HEK293 (cell line): ENCODE results near the gene PITRM1.

Source experiments
- CTCF ChIA-PET: fragments of 350-600 bp; formaldehyde crosslinking; extraction: SDS; loops from one replicate; lab custom pipeline; 2021; ENCODE audit warnings: antibody characterized with exemption; lab: Yijun Ruan, JAX
- POLR2A ChIA-PET: fragments of 300-600 bp; formaldehyde crosslinking; extraction: SDS; loops from one replicate; lab custom pipeline; 2020; ENCODE audit warnings: antibody characterized with exemption, inconsistent platforms; lab: Yijun Ruan, JAX
- H3K27ac ChIP-seq: fragments of 200-500 bp; sonication (Bioruptor generic); 2 replicates; pipeline ENCODE4 v1.5.1; 2014; ENCODE audit warnings: low read depth, low read length, control low read depth, inconsistent platforms; ENCODE audit errors: extremely low read depth
- H3K36me3 ChIP-seq, 2 experiments: fragments of 200-500 bp in 1 of 2; sonication (Bioruptor generic) in 1 of 2; 1 replicate in 1 of 2; 2 replicates in 1 of 2; pipeline ENCODE4 v1.5.1; 2014 to 2017; ENCODE audit warnings: inconsistent platforms in 2 of 2, low read length in 2 of 2; ENCODE audit not compliant: control insufficient read depth in 2 of 2, insufficient read depth in 1 of 2
- H3K4me1 ChIP-seq: fragments of 200-500 bp; sonication (Bioruptor generic); 2 replicates; pipeline ENCODE4 v1.5.1; 2014; ENCODE audit warnings: mild to moderate bottlenecking, low read length, inconsistent platforms; ENCODE audit not compliant: control insufficient read depth, insufficient read depth
- H3K4me3 ChIP-seq: 2 replicates; pipeline ENCODE4 v1.5.1; 2011; ENCODE audit warnings: low read depth, mild to moderate bottlenecking, control low read depth, low read length, moderate library complexity
- H3K9me3 ChIP-seq: fragments of 200-500 bp; sonication (Bioruptor generic); 2 replicates; pipeline ENCODE4 v1.5.1; 2014; ENCODE audit warnings: low read depth, low read length, inconsistent platforms; ENCODE audit not compliant: control insufficient read depth, insufficient read depth
- HOXA7 ChIP-seq: sonication (generic); formaldehyde crosslinking; IDR thresholded peaks from 2 replicates; pipeline ENCODE4 v1.8.1; 2022; ENCODE audit warnings: missing genetic modification reagents, borderline replicate concordance
- INSM2 ChIP-seq: fragments of 450-650 bp; formaldehyde crosslinking; IDR thresholded peaks from 2 replicates; pipeline ENCODE4 v1.5.1; 2016; ENCODE audit warnings: missing biosample characterization, missing genetic modification characterization
- PRDM4 ChIP-seq: fragments of 450-650 bp; formaldehyde crosslinking; IDR thresholded peaks from 2 replicates; pipeline ENCODE4 v1.5.1; 2017; ENCODE audit warnings: missing biosample characterization, missing genetic modification characterization
- TRIM28 ChIP-seq: IDR thresholded peaks from 2 replicates; pipeline ENCODE4 v1.6.1; 2011; ENCODE audit warnings: low read length, control low read depth, borderline replicate concordance
- ZFP69B ChIP-seq: fragments of 450-650 bp; formaldehyde crosslinking; IDR thresholded peaks from 2 replicates; pipeline ENCODE4 v1.5.1; 2016; ENCODE audit warnings: missing biosample characterization, missing genetic modification characterization
- ZNF112 ChIP-seq: fragments of 450-650 bp; formaldehyde crosslinking; IDR thresholded peaks from 2 replicates; pipeline ENCODE4 v1.5.0; 2017; ENCODE audit warnings: missing biosample characterization, missing genetic modification characterization
- ZNF133 ChIP-seq: fragments of 450-650 bp; formaldehyde crosslinking; IDR thresholded peaks from 2 replicates; pipeline ENCODE4 v1.5.1; 2016; ENCODE audit warnings: missing biosample characterization, missing genetic modification characterization
- ZNF341 ChIP-seq: fragments of 450-650 bp; formaldehyde crosslinking; IDR thresholded peaks from 2 replicates; pipeline ENCODE4; 2016; ENCODE audit warnings: low read depth, missing biosample characterization, missing genetic modification characterization
- ZNF354C ChIP-seq: fragments of 450-650 bp; formaldehyde crosslinking; IDR thresholded peaks from 2 replicates; pipeline ENCODE4 v1.5.1; 2016; ENCODE audit warnings: missing biosample characterization, missing genetic modification characterization, low read depth, borderline replicate concordance
- ZNF362 ChIP-seq: fragments of 450-650 bp; formaldehyde crosslinking; IDR thresholded peaks from 2 replicates; pipeline ENCODE4 v1.5.1; 2016; ENCODE audit warnings: missing biosample characterization, missing genetic modification characterization
- ZNF37A ChIP-seq: fragments of 450-650 bp; IDR thresholded peaks from 2 replicates; pipeline ENCODE4 v1.5.1; 2018; ENCODE audit warnings: missing biosample characterization, missing genetic modification characterization
- ZNF423 ChIP-seq: fragments of 450-650 bp; formaldehyde crosslinking; IDR thresholded peaks from 2 replicates; pipeline ENCODE4 v1.5.1; 2016; ENCODE audit warnings: missing biosample characterization, missing genetic modification characterization
- ZNF654 ChIP-seq: fragments of 450-650 bp; formaldehyde crosslinking; IDR thresholded peaks from 2 replicates; pipeline ENCODE4 v1.5.1; 2016; ENCODE audit warnings: low read depth, missing biosample characterization, missing genetic modification characterization
- ZNF660 ChIP-seq: fragments of 450-650 bp; IDR thresholded peaks from 2 replicates; pipeline ENCODE4 v1.5.1; 2018; ENCODE audit warnings: missing biosample characterization, mild to moderate bottlenecking, missing genetic modification characterization
- ZNF830 ChIP-seq: fragments of 450-650 bp; IDR thresholded peaks from 2 replicates; pipeline ENCODE4 v1.5.0; 2018; ENCODE audit warnings: missing biosample characterization, missing genetic modification characterization, low read depth, mild to moderate bottlenecking, moderate library complexity
- ZXDB ChIP-seq: fragments of 450-650 bp; formaldehyde crosslinking; IDR thresholded peaks from 2 replicates; pipeline ENCODE4 v1.5.1; 2016; ENCODE audit warnings: missing biosample characterization, missing genetic modification characterization
- TF ChIP-seq, protein P1 (sequence below): fragments of 450-650 bp; formaldehyde crosslinking; IDR thresholded peaks from 2 replicates; pipeline ENCODE4 v1.5.1; 2016; ENCODE audit warnings: missing biosample characterization, missing genetic modification characterization
- TF ChIP-seq, protein P2 (sequence below): fragments of 450-650 bp; formaldehyde crosslinking; IDR thresholded peaks from 2 replicates; pipeline ENCODE4 v1.5.1; 2017; ENCODE audit warnings: missing biosample characterization, missing genetic modification characterization

PITRM1 gene

DNA sequence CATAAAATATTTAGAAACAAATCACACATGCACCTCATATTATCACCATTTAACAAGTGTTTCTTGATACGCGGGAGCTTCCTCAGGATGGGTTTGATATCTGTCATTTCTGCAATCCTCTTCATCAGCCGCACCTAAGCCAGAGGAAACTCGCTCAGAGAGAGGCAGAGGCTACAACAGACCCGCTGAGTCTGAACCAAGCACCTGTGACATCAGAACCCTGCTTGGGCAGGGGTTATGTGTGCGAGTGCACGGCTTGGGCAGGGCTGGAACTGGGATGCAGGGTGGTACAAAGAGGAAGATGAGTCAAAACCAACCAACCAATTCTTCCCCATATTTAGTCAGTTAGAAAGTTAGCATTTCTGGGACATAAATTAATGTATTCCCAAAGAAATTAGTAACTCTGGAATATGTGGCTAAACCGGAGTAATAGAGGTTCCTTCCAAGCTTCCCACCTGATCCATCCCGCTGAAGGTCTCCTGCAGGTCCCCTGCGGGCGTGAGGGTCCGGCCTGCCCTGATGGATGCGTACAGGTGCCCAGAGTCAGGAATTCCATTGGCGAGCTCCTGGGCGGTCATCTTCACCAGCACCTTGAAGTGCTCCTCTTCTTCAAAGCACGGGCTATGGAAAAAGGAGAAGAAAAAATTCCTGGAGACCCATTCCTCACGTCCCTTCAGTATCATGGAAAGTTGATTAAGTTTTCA, 25.3 kb downstream of the PITRM1 start:
- H3K4me1 ChIP-seq = no peaks in the 10 kb centered on the region
- H3K4me3 ChIP-seq = no peak overlapping the region
- no peak overlapping the region for H3K27ac ChIP-seq
- no peaks in the 10 kb centered on the region for H3K9me3 ChIP-seq
- CTCF ChIA-PET = no interaction called here
- POLR2A ChIA-PET = no interaction called here
- TF ChIP-seq ZNF830 (tag by site-specific recombination) (no peak), ZFP69B (tag by site-specific recombination) (no peak), ZNF660 (tag by site-specific recombination) (no peak)
- peaks cover 15 to 98% of the 10 kb centered on the region in 2 experiments for H3K36me3 ChIP-seq

GRCh38 chr10:3146289-3146688, 26.3 kb downstream of the PITRM1 start:
- Histone ChIP-seq H3K36me3 (peaks cover 15 to 100% of the 10 kb centered on the region in 2 experiments), H3K9me3 (no peaks in the 10 kb centered on the region), H3K27ac (no peak overlapping the region), H3K4me3 (no peak overlapping the region), H3K4me1 (no peaks in the 10 kb centered on the region)
- no peak for TF ChIP-seq ZNF37A (tag by site-specific recombination)
- TF ChIP-seq, protein P1, sequence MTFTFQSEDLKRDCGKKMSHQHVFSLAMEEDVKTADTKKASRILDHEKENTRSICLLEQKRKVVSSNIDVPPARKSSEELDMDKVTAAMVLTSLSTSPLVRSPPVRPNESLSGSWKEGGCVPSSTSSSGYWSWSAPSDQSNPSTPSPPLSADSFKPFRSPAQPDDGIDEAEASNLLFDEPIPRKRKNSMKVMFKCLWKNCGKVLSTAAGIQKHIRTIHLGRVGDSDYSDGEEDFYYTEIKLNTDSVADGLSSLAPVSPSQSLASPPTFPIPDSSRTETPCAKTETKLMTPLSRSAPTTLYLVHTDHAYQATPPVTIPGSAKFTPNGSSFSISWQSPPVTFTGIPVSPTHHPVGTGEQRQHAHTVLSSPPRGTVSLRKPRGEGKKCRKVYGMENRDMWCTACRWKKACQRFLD (tag by site-specific recombination) = no peak
- no peak for TF ChIP-seq PRDM4
- no peak for TF ChIP-seq HOXA7 (CRISPR knock-in tag)
- no peak for TF ChIP-seq ZNF341 (tag by site-specific recombination)
- no peak for TF ChIP-seq ZNF362 (tag by site-specific recombination)
- no peak for TF ChIP-seq INSM2 (tag by site-specific recombination)
- no peak for TF ChIP-seq ZNF423 (tag by site-specific recombination)
- no peak for TF ChIP-seq TRIM28
- no peak for TF ChIP-seq ZXDB
- TF ChIP-seq, protein P2, sequence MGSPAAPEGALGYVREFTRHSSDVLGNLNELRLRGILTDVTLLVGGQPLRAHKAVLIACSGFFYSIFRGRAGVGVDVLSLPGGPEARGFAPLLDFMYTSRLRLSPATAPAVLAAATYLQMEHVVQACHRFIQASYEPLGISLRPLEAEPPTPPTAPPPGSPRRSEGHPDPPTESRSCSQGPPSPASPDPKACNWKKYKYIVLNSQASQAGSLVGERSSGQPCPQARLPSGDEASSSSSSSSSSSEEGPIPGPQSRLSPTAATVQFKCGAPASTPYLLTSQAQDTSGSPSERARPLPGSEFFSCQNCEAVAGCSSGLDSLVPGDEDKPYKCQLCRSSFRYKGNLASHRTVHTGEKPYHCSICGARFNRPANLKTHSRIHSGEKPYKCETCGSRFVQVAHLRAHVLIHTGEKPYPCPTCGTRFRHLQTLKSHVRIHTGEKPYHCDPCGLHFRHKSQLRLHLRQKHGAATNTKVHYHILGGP (tag by site-specific recombination) = no peak
- TF ChIP-seq ZNF133 (tag by site-specific recombination) = no peak
- TF ChIP-seq ZNF654 (tag by site-specific recombination) = no peak
- no peak for TF ChIP-seq ZNF112 (tag by site-specific recombination)
- no peak for TF ChIP-seq ZNF354C
- CTCF ChIA-PET = interaction anchor here (0.6 to 0.9 kb wide), 2 partner anchors 12 to 667 kb away, joined by 3 to 4 read pairs; no protein-coding TSS in a partner anchor
- POLR2A ChIA-PET = no interaction called here
